ENCODE results near the gene EPHB1.

DNA sequence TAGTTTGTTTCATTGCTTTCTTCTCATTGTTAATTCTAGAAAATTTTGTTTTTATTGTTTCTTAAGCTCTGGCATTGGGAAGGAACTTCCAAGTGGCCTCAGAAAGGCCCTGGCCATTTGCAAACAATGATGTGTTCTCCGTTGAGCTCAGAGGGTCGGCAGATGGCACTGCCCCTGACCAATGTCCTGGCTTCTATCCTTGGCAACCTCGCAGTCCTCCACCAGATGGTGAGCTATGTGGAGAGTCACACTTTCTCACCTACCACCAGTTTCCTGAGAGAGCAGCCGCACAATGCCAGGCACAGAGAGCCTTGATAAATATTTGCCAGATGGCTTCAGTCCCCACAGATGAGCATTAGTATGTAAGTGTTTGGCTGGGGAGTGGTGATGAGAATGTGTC lies 343.7 kb downstream of the EPHB1 start:
- no peak for TF ChIP-seq POLR2A (IDR thresholded peaks at IDR 0.05; ENCODE audit: borderline replicate concordance, extremely low read depth, insufficient read depth, insufficient read length)
- TF ChIP-seq SP1 (IDR thresholded peaks at IDR 0.05; ENCODE audit: low read depth): no peak
- TF ChIP-seq, protein P1, sequence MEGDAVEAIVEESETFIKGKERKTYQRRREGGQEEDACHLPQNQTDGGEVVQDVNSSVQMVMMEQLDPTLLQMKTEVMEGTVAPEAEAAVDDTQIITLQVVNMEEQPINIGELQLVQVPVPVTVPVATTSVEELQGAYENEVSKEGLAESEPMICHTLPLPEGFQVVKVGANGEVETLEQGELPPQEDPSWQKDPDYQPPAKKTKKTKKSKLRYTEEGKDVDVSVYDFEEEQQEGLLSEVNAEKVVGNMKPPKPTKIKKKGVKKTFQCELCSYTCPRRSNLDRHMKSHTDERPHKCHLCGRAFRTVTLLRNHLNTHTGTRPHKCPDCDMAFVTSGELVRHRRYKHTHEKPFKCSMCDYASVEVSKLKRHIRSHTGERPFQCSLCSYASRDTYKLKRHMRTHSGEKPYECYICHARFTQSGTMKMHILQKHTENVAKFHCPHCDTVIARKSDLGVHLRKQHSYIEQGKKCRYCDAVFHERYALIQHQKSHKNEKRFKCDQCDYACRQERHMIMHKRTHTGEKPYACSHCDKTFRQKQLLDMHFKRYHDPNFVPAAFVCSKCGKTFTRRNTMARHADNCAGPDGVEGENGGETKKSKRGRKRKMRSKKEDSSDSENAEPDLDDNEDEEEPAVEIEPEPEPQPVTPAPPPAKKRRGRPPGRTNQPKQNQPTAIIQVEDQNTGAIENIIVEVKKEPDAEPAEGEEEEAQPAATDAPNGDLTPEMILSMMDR (IDR thresholded peaks at IDR 0.05 in 2 of 3, conservative IDR thresholded peaks at IDR 0.05 in 1 of 3; ENCODE audit: borderline replicate concordance in 1 of 3, insufficient read depth in 1 of 3, low read depth in 2 of 3, low read length in 2 of 3): no peak
- TF ChIP-seq EZH2phosphoT487 (IDR thresholded peaks at IDR 0.05; ENCODE audit: borderline replicate concordance): no peak
- TF ChIP-seq ELF1 (IDR thresholded peaks at IDR 0.05; ENCODE audit: borderline replicate concordance, low read depth): no peak
- no peak for TF ChIP-seq ZFX (IDR thresholded peaks at IDR 0.05)
- TF ChIP-seq, protein P2, sequence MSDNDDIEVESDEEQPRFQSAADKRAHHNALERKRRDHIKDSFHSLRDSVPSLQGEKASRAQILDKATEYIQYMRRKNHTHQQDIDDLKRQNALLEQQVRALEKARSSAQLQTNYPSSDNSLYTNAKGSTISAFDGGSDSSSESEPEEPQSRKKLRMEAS (IDR thresholded peaks at IDR 0.05): no peak
- no peak for TF ChIP-seq SRF (IDR thresholded peaks at IDR 0.05; ENCODE audit: low read depth)
- no peak for TF ChIP-seq JUND (IDR thresholded peaks at IDR 0.05)
- TF ChIP-seq, protein P3, sequence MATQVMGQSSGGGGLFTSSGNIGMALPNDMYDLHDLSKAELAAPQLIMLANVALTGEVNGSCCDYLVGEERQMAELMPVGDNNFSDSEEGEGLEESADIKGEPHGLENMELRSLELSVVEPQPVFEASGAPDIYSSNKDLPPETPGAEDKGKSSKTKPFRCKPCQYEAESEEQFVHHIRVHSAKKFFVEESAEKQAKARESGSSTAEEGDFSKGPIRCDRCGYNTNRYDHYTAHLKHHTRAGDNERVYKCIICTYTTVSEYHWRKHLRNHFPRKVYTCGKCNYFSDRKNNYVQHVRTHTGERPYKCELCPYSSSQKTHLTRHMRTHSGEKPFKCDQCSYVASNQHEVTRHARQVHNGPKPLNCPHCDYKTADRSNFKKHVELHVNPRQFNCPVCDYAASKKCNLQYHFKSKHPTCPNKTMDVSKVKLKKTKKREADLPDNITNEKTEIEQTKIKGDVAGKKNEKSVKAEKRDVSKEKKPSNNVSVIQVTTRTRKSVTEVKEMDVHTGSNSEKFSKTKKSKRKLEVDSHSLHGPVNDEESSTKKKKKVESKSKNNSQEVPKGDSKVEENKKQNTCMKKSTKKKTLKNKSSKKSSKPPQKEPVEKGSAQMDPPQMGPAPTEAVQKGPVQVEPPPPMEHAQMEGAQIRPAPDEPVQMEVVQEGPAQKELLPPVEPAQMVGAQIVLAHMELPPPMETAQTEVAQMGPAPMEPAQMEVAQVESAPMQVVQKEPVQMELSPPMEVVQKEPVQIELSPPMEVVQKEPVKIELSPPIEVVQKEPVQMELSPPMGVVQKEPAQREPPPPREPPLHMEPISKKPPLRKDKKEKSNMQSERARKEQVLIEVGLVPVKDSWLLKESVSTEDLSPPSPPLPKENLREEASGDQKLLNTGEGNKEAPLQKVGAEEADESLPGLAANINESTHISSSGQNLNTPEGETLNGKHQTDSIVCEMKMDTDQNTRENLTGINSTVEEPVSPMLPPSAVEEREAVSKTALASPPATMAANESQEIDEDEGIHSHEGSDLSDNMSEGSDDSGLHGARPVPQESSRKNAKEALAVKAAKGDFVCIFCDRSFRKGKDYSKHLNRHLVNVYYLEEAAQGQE (IDR thresholded peaks at IDR 0.05; ENCODE audit: low read depth): no peak
- no peak for TF ChIP-seq YY1 (IDR thresholded peaks at IDR 0.05; ENCODE audit: extremely low read depth, insufficient replicate concordance, low read depth, low read length)
- no peak for TF ChIP-seq EZH2 (IDR thresholded peaks at IDR 0.05)
- TF ChIP-seq POLR2AphosphoS5 (IDR thresholded peaks at IDR 0.05; ENCODE audit: low read depth, low read length): no peak
- no peak for TF ChIP-seq TCF7L2 (IDR thresholded peaks at IDR 0.05; ENCODE audit: borderline replicate concordance, extremely low read depth, insufficient read depth, insufficient read length)

Data from HCT116 (cell line).